ENCODE measurements around the gene CARMIL1.
A peak's percentile ranks its signal among the peaks of the same experiment; 100 is the strongest.

Gene CARMIL1

DNA sequence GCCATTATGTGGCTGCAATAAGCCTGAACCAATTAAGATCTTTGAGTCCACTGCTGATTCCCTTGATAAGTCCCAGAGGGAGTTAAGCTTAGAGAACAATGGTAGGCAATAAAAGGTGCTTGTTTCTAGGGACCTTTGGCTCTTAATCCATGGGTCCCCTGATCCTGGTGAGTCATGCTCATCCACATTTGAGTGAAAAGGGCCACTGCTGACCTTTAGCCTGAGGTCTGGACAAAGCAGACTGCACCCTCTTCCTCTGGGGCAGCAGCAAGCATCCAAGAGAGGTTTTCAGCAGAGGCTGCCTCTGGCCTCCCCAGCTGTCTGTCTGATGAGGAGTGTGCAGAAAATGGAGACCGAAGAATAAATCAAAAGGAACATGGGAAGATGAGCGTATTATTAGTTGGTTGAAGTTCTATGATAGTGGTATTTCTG, 356.7 kb downstream of the CARMIL1 start:
- no peak for DNase-seq

DNA sequence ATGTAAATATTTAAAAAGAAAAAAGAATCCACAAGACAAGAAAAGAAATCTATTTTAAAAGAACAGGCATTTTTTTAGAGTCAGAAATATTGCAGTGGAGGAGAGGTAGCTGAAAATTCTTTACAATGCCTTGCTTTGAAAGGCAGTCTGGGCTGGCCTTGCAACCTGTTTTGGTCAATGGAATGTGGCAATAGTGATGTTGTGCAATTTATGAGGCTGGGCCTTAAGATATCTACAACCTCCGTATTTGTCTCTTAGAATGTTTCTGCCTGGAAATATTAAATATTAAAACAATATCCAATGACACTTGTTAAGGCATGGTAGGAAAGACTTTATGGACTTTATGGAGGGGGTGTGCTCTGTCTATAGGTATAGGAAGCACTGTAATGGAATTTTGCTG, 358.0 kb downstream of the CARMIL1 start:
- no peak for DNase-seq

DNA sequence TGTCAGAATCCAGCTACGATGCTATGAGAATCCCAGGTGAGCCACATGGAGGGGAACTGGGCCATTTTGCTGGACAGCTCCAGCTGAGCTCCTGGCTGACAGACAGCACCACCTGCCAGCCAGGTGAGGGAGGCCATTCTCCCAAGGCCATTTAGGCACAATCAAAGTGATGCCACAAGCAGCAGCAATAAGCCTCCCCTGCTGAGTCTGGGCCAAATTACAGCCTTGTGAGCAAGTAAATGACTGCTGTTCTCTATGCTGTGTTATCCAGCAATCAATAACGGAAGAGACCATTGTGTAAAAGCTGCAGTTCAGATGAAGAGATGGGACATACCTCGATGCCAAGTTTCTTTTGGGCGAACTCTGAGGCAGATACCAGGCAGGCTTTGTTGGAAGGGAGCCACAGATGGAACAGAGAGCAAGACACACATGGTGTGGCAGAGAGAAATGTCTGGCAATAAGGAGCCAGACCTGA, 358.8 kb downstream of the CARMIL1 start:
- no peak for DNase-seq

DNA sequence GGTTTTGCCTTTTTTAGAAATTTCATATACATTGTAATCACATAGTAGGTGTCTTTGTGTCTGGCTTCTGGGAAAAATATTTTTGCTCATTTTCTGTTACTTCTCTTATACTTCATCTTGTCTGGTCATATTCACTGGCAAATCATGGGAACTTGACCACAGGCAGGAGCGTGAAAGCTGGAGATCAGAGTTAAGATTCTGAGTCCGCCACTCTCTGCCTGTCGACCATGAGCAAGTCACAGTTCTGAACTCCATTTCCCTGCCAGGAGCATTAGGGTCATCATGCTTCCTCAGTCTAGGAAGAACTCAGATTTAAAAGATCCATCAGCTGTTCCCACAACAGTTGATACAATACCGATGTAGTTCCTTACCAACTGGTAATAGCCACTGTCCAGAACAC, 360.5 kb downstream of the CARMIL1 start:
- no peak for DNase-seq

DNA sequence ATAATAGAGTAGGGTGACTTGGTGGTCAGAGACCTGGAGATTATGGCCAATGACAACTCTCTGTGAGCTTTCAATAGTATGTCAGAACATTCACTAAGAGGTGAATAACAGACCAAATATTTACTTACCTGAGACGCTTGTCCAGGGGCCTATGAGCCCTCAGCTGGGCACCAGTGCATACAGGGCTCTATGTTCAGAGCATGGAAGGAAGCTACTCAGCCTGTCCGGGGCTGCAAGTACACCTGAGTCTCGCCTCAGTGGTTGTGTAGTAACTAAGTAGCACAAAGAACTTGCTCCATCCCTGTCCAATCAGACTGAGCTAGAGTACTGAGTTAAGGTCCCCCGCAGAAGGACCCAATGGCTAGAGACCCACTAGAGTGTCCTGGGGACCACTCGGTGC, 361.3 kb downstream of the CARMIL1 start:
- DNase-seq: no peak

DNA sequence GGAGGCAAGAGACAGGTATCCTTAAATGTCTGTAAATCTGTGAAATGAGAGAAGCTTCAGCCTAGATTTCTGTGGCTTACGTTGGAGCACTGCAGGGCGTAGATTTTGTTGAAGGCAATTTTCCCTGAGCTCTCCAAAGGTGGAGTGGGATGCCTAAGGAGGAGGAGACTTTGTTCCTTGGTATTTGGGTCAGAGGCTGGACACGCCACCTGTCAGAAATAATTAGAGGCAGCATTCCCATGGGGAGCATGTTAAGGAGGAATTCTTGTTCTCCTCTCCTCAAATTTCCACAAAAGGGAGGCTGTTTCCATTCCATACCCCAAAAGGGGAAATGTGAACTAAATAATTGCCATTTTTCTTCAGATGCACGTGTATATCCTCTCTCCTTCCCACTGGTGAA, 361.7 kb downstream of the CARMIL1 start:
- no peak for DNase-seq

DNA sequence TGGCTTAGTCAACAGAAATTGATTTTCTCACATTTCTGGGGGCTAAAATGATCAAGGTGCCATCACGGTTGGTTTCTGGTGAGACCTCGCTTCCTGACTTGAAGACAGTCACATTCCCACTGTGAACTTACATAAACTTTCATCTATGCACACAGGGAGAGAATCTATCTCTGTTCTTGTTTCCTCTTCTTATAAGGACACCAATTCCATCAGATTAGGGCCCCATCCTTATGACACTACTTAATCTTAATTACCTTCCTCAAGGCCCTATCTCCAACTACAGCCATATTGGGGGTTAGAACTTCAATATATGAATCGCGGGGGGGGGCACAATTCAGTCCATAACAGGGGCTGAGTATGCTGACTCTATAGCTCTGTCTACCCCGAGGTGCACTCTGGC, 362.2 kb downstream of the CARMIL1 start:
- no peak for DNase-seq

DNA sequence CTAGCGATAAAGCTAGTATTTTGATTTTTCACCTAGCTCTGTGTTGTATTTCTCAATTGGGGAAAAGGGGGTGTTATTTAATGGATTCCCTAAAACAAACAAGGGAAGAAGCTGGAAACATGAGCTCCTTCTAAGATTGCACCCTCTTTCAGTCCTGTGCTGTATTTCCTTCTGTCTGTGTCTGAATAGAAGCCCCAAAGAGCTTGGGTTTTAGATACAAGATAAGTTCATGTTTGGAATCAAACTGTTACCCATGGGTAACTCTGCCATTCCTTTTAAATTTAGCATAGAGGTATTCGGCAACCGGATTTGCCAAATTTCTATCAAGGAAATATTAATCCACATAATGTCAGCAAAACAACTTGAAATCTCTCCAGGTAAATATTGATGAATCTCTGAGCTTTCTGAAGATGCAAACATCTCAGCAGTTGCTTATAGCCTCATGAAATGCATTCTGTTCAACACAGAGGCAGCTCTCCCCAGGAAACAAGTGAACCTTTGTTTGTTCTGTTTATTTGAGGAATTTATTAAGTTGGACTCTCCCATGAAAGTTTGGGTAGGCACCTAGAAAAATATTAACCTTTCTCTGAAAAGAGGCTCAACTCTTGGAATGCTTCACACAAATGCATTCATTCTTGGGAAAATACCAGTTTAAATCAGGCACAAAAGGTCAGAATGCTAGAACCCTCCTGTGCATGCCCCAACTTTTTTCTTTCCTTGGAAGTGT, 362.9 kb downstream of the CARMIL1 start:
- DNase-seq: no peak

DNA sequence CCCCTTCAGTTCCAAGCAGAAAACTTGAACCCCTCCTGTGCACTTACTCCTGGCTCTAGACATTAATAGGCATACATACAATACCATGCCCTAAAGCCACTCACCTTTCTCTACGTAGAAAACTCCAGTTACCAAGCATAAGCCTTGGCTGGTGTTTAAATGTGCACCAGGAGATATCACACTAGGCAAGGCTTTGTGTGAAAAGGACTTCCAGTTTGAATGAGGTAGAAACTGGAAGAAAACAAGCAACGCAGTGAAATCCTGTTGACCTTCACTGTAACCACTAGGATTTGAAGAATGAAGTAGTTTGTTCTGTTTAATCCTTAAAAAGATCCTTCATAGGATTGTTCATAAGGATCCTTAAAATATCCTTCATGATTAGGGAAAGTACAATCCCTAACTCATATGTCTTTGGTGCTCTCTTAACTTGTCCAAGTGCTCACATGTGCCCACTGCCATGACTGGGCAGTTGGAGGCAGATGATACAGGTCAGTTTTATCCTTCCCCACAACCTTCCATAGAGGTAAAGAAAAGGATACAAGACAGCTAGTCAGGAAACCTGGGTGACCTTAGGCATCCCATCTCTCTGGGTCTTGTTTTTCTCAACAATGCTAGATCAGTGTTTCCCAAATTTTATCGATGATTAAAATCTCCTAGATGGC, 363.6 kb downstream of the CARMIL1 start:
- no peak for DNase-seq

DNA sequence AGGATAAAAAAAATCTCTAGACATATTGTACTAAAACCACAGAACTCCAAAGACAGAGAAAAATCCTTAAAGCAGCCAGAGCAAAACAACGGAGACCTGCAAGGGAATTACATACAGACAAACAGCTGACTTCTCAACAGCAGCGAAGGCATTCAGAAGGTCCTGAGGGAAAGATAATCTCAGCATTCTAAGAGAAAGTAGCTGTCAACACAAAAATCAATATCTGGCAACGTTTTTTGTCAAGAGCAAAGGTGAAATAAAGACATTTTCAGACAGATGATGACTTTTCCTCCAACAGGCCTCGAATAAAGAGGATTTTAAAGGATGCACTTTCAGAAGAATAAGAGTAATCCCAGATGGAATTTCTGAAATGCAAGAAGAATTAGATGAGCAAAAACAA, 366.7 kb downstream of the CARMIL1 start:
- no peak for DNase-seq

DNA sequence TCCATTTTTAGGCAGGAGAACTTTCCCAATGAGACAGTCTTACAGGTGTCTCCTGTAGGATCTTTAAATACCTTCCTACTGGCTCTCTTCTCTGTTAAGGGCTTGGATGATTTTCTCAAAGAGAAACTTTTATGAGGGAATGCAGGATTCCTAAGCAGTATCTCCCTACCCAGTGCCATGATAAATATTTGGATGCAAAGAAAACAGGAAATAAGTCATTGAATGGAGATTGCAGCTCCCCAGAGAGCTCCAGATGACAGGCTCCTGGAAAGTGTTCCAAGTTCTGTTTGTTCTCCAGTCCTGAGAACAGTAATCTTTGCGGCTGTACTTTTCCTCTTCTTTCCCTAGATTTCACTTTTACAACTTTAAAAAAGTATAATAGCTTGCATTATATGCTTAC, 370.4 kb downstream of the CARMIL1 start:
- DNase-seq: no peak

DNA sequence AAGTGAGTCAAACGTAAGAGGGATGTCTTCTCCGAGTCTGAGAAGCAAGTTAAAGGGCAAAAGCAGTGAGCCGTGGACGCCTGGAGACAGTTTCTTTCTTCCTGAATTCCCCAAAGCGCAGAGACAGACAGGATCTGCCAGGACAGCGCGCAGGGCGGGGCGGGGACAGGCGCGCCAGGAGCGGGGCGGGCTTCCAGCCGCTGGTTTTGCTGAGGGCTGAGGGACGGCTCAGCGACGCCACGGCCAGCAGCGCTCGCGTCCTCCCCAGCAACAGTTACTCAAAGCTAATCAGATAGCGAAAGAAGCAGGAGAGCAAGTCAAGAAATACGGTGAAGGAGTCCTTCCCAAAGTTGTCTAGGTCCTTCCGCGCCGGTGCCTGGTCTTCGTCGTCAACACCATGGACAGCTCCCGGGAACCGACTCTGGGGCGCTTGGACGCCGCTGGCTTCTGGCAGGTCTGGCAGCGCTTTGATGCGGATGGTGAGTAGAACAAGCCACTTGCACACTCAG, 372.9 kb downstream of the CARMIL1 start, which contains the start of gene SCGN:
Gene SCGN, plus strand, starts transcription at position 209 of the 509 bp plus-strand sequence. Its CDS starts 189 bp downstream, at position 398.
- peak; percentile 1 to 12 for DNase-seq

DNA sequence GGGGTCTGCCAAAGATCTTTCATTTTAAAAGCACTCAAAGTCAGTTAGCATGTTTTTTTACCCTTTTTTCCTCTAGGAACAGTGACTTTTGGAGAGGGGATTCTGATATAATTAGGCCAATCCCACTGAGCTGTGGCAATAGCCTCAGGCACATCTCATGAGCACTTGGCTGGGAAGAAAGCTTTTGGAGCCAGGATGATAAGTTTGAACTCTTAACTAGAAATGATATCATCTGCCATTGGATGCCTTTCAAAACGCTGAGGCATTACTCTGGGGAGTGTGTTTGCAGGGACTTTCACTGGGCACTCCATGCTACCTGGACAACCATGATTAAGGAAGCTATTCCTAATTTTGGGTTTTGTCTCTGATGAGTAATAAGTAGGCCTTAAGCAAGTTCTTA, 376.5 kb downstream of the CARMIL1 start:
- DNase-seq: no peak

DNA sequence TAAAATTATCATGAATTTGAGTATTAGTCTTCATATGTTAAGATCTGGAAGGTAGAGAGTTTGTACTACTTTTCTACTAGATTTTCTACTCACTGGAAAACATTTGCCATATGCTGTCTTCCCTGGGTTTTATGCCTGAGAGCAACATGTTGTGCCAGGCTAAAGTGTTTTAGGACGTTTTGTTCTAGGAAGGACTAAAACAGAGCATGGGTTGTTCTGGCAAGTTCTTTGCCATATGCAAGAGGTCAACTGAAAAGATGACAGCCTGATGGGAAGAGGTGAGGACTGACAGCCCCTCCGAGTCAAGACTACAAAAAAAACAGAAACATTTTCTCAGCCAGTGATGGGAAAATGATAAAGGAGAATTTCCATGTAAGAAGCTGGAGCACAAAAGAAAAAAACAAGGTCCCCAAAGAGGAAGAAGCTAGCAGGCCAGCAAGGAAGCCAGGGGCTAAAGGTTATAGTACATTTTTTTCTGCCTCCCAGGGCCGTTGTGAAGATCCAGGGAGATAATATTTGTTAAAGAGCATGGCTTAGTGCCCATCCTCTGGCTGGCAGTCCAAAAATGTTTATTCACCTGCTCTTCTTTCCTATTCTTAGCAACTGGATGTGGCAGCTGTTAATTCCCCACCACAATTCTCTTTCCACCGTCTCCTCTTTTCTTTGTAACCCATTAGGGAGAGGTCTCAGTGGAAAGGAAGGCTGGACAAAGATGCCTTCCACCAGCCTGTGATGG, 380.6 kb downstream of the CARMIL1 start:
- no peak for DNase-seq

DNA sequence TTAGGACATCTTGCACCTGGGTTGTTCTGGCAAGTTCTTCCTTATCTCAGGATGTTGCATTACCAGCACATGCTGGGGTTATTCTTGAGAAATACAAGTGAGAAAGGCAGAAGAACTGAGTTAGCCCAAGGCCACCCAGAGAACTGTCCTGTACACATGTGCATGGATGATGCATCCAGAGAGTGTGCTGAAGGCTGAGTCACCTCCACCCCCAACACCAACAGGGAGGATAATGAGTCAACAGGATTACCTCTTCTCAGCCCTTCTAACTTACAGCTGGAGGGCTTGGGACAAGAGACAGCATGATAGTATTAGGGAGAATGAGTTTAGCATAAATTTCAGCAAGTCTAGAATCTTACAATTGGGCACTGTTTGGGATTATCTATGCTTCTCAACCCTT, 381.3 kb downstream of the CARMIL1 start:
- no peak for DNase-seq

DNA sequence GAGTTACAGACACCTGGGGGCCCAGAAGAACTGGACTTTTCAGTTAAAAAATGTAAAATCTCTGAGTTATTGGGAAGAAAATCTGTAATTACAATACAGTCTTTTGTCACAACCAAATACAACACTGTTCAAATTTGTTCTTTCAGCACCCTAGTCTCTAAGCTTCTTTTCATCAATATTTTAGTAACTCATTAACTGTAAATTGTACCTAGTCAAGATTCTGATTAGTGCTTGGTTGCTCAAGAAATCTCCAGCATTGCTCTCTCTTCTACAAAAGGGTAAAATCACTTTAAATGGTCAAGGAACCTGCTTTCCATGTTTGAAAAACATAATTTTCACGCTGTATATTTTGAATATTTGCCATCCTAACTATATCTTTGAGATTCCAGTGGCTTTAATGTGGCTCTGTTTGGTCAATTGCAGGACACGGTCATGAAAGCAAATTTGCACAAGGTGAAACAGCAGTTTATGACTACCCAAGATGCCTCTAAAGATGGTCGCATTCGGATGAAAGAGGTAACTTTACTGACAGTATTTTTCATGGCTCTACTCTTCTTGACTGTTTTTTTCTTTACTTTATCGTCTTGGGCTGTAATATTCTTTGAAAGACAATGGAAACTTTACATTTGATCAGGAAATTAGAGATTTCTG, 382.1 kb downstream of the CARMIL1 start:
- no peak for DNase-seq

DNA sequence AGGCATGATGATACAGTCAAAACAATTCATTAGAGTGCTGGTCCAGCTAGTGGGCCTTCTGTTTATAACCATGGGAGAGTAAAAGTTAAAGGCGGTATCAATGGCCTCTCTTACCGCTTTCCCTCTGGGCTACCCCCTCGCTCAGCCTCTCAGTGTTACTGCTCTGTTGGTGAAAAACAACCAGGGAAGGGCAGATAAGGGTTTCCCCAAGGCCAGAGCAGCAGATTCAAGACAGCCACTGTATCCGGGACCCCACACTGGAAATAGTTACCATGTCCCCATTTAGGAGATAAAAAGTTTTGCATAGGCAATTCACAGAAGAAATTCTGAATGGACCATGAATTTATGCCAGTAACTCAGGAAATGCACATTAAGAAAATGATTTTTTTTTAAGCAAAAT, 386.3 kb downstream of the CARMIL1 start:
- no peak for DNase-seq

DNA sequence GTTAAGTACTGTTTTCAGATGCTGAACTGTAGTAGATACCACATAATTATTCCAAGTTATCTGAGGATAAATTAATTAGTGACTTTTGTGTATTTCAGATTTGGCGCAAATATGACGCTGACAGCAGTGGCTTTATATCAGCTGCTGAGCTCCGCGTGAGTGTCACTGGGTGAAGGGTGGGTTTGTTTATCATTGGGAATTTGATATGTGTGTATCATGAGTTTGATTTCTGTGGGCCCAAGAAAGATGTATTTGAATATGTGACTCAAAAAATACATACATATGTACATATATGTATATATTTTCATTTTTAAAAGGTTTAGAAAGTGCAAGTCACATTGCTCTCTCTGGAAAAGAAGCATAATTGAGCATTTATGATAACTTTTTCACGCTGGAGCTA, 390.2 kb downstream of the CARMIL1 start:
- DNase-seq: no peak

Data from activated CD4-positive, alpha-beta T cell treated with anti-CD3 and anti-CD28 coated beads, Interleukin-2, amount 50 U/mL, for 4 hours (primary cell).